Measurements from ENCODE around the gene KRT40.
A peak's percentile ranks its signal among the peaks of the same experiment; 100 is the strongest.

KRT40 gene

DNA sequence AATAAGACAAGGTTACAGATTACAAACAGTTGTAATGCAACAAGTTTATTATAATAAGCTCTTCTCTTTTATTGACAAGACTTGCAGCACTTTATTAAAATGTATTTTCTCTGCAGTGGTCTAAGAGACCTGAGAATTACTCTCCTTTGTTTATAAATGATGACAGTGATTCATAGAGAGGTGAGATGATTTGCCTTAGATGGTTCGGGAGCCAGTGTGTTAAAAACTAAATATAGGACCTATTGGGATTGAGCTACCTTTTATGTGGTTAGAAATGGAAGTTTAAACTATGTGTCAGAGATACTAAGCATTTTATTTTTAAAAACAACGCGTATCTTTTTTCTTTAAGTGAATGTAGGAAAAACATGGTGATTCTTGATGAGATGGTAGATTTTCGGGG lies 12.7 kb upstream of the KRT40 start:
- DNase-seq (ENCODE audit: low read depth) = no peak

DNA sequence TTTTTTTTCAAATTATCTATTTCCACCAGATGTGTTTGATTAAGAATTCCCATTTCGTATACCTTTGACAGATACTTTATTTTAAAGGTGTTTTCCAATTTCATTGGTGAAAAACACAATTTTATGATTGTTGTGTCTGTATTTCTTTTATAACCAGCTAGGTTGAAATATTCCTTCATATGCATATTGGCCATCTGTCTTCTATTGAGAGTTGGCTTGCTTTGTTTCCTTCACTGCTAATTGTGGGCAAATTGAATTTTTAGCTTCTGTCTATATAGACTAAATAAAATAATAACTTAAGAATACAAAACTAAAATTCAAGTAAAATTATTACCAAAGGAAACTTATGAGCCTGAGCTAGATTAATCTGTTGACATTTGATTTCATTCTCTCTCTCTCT lies 11.0 kb upstream of the KRT40 start:
- no peak for DNase-seq (ENCODE audit: low read depth)

DNA sequence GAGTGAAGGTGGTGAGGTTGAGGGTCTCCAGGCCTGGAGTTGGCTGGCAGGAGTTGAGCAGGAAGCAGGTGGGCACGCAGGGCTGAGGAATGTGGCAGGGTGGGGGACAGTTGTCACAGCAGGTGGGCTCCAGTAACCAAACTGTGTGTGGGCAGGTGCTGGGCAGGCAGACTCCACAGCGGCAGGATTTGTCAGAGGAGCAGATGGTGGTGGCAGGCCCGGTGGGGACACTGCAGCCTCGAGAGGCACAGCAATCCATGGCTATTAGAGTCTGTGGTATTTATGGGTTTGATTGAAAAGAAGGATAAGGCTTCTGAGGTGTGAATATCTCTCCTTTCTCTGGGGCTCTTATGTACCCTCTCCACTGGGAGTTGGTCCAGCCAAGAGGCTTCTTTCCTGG lies 9.7 kb upstream of the KRT40 start, which contains the start of gene KRTAP3-3:
Gene KRTAP3-3 (minus strand): TSS at position 326 of the 400 bp plus-strand sequence. CDS start 67 bp downstream, at position 259.
- DNase-seq (ENCODE audit: low read depth) = no peak

DNA sequence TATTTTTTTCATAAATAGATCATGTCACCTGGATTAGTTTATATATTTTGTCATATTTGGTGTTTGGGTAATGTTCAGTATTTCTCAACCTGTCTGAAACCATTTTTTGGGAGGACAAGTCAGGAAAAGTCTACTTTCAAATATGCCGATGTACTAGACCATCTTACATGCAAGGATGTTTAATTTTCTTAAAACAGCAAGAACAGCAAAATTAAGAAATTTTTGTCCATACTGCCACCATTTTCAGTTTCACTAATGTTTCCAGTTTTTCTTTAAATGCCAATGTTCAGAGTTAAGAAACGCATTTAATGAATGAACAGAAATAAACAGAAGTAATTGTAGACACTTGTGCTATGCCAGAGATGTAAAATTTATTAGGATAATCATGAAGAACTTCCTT lies 9.0 kb upstream of the KRT40 start:
- DNase-seq (ENCODE audit: low read depth) = no peak

DNA sequence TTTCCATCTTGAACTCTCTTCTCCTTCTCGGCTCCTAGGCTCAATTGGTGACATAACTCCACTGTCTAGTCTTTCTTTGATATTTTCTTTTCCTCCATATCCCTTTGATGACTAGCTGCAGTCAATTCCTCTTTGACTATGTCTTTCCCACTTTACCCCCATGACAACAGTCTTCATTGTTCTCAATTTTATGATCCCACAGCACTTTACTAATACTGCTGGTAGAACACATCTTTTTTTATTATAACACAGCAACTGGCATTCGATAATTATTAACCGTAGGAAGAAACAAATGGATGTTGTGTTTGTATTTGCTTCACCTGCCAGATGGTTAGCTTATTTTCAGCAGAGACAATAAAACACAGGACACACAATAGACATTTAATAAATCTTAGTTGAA lies 8.5 kb upstream of the KRT40 start:
- no peak for DNase-seq (ENCODE audit: low read depth)

DNA sequence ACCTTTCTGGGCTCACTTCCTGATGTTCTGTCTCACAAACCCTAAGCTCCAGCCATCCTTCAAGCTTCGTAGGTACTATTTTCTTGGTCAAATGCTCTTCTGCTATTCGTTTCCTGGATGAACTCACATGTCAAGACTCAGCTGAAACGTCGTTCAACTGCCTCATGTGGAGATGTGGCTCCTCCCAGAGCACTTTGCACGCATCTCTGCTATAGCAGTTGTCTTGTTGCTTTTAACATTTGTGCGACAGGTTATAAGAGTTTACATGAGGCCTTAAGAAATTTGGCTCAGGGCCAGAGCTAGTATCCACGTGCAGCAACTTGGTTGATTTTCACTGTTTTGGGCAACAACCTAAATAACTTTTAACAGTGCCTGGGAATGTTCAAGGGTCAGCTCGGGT lies 2.8 kb upstream of the KRT40 start:
- no peak for DNase-seq (ENCODE audit: low read depth)

DNA sequence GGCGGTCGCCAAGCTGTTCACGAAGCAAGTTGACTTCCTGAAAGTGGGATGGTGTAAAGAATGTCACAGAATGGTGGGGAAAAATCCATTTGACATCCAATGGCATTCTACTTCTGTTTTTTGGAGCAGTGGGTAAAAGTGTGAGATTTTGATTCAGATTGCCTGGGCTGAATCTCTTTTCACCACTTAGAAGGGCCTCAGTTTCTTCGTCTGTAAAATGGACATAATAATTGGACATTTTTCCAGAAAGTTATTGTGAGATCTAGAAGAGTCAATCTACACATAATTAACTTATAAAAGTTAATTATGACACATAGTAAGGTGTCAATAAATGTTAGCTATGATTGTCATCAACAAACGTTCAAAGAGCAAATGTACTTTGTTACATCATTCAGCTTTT lies 3.0 kb downstream of the KRT40 start:
- DNase-seq (ENCODE audit: low read depth) = no peak

DNA sequence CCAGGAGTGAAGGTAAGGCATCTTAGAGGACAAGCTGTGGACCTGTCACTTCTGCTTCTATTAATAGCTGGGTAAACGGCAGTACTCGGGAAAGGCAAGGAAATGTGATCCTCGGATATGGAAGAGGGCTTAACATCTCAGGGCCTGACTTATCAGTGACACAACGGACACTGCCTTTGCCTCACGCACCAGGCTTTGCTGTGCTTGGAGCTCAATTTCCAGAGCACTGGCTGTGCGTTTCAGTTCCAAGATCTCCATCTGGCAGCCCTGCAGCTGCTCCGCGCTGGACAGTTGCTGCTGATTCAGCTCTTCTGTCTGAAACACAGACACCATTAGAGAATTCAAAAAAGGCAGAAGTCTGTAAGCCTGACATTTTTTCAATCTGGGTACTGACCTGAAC lies 3.5 kb downstream of the KRT40 start:
- DNase-seq (ENCODE audit: low read depth) = no peak

DNA sequence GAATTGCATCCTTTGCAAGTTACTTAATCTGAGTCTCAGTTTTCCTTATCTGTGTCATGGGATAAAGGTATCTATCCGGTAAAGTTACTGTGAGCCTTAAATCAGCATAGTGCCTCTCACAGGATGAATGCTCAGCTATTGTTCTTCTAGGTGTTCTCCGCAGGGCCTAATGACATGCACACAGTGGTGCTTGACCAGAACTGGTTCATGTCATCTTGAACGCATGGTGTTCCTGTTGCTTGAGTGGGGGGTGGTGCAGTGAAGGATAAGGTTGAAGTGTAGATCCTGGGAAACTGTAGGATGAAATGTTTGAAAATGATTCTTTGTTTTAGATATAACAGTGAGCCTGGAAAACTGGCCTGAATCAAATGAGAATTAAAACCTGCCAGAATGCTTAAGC lies 4.0 kb downstream of the KRT40 start:
- DNase-seq (ENCODE audit: low read depth) = no peak

DNA sequence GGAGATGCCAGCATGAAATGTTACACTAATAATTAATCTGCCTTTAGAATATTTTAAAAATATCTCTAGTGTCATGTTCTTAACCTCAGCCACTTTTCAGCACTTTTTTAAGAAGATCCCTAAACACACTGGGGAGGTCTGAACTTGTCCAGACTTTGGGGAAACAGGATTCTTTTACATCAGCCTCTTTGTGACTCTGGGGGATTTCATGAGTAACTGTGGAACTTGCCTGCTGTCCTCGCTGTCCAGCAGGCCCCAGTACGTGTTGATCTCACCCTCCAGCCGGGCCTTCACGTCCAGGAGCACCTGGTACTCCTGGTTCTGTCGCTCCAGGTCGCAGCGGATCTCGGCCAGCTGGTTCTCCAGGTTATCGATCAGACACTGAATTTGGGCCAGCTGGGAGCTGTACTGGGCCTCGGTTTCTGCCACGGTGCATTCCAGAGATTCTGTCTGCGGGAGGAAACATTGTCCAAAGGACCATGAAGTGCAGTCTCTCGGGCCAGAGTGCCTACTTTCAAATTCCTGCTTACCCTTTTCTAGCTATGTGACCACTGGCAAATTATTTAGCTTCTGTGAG lies 5.5 kb downstream of the KRT40 start:
- DNase-seq (ENCODE audit: low read depth) = no peak

DNA sequence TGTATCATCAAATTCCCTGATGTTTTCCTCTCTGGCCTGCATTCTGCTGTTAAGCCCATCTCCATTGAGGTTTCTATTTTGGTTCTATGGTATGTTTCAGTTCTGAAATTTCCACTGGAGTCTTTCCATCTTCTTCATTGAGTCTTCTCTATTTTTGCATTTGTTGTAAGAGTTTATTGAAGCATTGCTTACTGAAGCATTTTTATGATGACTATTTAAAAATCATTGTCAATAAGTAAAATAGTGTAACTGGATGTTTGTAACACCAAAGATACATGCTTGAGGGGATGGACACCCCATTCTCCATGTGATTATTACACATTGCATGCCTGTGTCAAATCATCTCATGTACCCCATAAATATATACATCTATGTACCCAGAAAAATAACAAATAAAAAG lies 8.6 kb downstream of the KRT40 start:
- DNase-seq (ENCODE audit: low read depth) = no peak

DNA sequence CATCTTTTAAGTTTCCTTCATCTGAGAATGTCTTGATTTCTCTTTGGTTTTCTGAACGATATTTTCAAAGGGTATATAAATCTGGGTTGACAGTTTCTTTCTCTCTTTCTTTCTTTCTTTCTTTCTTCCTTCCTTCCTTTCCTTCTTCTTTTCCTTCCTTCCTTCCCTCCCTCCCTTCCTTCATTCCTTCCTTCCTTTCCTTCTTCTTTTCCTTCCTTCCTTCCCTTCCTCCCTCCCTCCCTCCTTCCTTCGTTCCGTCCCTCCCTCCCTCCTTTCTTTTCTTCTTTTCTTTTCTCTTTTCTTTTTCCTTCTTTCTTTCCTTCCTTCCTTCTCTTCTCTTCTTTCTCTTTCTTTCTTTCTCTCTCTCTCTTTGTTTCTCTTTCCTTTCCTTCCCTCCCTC lies 9.8 kb downstream of the KRT40 start:
- DNase-seq (ENCODE audit: low read depth) = no peak

DNA sequence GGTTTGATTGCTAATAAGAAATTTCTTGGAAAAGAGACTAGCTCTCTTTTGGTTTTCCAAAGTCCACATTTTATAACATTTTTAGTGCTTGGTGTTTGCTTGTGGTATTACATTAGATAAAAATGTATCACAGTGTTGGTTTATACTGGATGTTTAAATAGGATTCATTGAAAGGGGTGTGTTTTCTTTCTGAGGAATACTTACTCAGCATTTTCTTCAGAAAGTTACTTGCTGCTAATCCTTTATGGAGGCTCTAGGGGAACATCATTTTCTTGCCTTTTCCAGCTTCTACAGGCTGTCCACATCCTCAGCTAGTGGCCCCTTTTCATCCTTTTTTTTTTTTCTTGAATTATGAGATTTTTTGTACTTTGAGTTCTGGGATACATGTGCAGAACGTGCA lies 16.5 kb downstream of the KRT40 start:
- no peak for DNase-seq (ENCODE audit: low read depth)

DNA sequence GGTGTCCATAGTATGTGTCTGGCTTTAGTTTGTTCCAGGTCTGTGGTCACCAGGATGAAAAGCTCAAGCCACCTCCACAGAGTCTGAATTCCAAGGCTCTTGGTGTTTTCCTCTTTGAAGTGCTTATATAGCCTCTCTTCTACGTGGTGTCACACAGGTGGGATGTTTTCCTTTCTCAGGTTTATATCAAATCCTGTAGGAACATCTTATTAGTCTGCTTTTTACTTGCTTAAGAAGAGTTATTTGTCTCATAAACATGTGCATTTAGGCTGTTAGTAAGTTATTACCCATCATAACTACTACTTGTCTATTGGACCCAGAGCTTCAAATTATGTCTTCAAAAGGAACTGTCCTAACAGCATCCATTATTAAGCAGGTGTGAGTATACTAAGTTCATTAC lies 17.3 kb downstream of the KRT40 start, which contains the start of gene KRT39:
Gene KRT39 (minus strand): TSS at position 101 of the 400 bp plus-strand sequence. CDS start 92 bp downstream, at position 9.
- no peak for DNase-seq (ENCODE audit: low read depth)

DNA sequence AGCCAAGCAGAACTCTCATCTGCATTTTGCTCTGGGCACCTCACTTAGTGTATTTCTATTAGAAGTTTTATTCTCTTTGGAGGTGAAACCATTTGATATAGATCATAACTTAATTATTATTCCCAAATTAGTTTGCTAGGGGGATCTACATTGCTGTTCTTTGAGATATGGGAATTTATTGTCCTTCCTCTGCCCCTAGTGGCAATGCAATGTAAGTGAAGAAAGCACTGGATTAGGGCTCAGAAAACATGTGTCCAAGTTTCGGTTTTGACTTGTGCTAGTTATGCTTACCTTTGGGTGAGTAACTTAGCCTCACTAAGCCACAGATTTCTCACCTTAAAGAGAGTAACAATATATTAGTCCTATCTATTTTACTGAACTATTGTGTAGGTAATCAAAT lies 20.3 kb downstream of the KRT40 start:
- no peak for DNase-seq (ENCODE audit: low read depth)

DNA sequence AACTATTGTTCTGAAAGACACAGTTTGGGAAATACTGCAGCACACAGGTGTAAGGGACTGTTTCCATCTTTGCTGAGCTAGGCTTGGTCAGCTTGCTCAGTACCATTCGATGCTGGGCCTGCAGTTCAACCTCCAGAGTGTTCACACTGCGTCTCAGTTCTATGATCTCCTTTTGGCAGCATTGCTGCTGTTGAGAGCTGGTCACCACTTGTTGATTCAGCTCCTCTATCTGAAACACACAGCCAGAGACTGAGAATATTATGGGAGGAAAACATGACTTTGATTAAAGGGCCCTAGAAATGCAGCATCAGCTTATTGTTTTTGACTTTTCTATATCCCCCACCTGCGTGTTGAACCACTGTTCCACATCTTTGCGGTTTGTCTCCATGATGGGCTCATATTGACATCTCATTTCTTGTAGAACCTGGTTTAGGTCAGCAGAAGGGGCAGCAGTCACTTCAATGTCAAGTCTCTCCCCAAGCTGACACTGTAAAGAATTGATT lies 22.0 kb downstream of the KRT40 start:
- no peak for DNase-seq (ENCODE audit: low read depth)

DNA sequence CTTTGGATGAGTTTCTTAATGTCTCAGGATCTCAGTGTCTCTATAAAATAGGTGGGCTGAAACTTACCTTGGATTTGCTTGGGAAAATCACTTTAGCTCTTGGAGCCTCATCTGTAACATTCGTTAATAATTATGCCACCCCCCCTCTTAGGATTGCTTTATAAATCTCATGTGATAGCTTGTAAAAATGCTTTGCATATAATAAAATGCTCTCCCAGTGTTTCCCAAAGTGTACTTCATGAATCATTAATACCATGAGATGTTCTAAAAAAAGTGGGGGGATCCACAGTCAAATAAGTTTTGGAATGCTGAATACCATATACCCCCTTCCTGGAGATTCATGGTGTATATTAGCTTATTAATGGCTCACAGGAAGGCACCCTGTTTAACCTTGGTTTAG lies 22.5 kb downstream of the KRT40 start:
- no peak for DNase-seq (ENCODE audit: low read depth)

DNA sequence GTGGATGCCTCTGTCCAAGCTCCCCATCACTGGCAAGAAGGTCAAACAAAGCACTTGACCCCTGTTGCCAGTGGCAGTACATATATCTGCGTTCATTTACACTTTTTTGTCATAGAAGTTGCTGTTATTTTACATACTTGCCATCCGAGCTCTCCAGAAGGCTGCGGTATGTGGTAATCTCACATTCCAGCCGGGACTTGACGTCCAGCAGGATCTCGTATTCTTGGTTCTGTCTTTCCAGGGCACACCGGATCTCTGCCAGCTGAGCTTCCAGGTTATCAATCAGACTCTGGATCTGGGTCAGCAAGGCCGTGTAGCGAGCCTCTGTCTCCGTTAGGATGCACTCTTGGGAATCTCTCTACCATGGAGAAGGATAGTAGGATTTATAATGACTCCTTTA lies 24.0 kb downstream of the KRT40 start:
- DNase-seq (ENCODE audit: low read depth) = no peak

DNA sequence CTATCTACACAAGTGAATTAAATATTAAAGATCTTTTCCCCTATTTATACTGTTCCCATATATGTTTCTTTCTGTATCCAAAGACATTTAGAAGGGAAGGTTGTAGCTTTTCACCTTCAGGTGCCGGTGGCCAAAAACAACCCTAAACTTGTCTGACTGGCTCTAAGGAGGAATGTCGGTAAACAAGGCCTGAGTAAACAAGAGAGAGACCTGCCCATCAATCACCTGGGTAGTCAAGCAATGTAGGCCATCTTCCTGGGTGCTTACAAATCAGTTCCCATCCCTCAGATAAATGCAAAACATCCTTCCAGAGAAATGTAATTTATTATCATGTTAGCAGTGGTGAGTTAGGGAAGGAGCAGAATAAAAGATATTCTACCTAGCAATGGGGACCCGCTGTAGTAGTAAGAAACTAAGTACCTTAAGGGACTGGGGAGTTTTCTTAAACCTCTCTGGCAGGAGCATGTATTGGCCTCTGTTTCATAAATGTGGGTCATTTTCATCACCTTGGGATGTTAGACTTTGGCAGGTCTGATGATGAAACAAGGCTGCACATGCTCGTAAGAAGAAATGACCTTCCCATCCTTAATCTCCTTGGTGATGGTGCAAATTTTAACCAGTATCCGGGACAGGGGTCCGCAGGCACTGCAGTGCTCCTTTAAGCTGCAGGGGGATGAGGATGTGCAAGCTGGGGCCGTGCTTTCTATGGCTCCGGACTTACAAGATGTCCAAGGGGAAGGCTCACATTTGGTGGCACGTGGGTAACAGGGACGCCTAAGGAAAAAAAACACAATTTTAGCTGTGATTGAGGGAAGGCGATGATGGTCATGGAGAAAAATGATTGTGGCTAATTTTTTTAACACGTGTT lies 25.8 kb downstream of the KRT40 start:
- DNase-seq (ENCODE audit: low read depth) = no peak

DNA sequence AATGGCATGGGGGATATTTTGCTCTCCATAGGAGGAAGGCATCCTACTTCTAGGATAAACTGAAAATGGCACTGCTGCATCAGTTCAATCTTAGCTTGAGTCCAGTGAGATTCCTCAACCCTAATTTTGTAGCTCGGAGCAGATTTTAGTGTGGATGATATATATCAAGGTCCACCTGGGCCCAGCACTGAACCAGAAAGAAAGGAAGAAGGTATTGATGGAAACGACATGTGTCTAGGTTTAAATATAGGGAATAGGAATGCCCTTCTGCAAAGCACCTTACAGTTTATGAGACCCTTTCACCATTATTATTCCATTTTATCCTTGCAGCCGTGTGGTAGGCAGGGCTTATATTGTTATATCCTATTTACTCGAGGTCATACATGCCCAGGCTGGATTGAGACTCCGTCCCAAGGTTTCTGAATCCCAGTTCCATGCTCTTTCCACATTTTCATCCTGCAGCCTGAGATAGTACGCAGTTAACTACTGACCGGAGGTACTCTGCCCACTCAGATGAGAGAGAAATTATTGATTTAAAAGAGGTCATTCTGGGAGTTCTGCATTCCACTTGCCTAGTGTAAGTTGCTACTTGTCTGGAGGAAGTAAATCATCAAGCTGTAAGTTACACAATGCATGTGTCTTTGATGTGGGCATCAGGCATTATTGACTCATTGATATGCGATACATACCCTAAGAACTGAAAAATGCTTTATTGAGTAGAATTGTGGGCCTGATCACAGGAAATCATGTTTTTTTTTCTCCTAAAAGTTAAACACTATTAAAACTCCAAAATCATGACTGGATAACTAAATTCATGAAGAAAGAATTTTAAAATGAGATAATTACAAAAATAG lies 27.5 kb downstream of the KRT40 start:
- peak; percentile 99 for DNase-seq (ENCODE audit: low read depth)

DNA sequence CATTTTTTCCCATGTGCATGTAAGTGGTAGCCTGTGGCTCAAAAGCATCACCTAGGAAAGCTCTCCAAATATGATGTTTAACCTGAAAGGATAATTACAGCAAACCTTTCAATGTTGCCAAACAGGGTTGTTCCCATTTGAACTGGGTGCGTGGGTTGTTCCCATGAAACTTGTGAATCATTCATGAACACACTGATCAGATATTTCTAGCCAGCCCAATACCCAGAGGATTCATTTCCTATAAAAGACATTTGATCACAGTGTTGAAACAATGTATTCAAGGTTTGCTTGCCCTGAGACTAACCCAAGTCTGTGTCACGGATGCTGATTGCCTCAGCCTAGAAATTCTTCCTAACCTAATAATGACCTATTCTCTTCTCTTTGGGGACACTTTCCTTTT lies 30.2 kb downstream of the KRT40 start:
- peak; percentile 97 for DNase-seq (ENCODE audit: low read depth)

DNA sequence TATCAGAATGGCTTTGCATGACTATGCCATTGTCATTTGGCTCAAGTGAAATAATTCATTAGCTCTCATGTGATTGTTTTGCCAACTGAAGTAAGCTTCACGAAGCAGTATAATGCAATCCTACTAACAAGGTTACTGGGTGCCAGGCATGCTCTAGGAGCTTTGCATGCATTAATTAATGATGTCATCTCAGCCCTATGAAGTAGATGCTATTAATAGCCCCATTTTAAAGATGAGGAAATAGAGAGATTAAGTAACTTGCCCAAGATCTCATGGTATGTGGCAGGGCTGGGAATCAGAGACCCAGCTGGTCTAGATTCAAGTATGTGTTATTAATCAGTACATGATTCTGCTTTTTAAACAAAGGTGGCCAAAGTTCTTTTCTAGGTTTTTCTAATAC lies 31.5 kb downstream of the KRT40 start:
- peak; percentile 96 for DNase-seq (ENCODE audit: low read depth)

DNA sequence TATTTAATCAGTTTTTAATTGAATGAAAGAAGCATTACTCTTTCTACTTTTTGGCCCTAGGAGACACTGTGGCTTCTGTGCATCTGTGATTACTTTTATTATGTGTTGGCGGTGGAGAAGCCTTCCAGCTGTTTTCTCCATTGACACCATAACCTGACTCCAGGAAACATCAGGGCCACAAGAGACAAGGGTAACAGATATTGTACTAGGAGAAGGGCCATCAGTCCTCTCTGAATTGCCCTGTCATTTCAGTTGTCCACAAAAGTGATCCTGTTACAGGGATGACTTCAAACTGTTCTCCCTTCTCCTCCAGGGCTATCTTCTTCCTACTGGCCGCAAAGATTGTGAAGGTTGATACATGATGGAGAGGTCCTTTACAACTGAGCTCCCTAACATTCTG lies 32.0 kb downstream of the KRT40 start:
- DNase-seq (ENCODE audit: low read depth) = no peak
